HK-2 (cell line): ENCODE results near the gene LCN1.

Experiments used
- DNase-seq: peaks from one replicate; pipeline ENCODE4 v3.0.0-alpha.2; 2018; ENCODE audit not compliant: unreplicated experiment

The LCN1 gene

DNA sequence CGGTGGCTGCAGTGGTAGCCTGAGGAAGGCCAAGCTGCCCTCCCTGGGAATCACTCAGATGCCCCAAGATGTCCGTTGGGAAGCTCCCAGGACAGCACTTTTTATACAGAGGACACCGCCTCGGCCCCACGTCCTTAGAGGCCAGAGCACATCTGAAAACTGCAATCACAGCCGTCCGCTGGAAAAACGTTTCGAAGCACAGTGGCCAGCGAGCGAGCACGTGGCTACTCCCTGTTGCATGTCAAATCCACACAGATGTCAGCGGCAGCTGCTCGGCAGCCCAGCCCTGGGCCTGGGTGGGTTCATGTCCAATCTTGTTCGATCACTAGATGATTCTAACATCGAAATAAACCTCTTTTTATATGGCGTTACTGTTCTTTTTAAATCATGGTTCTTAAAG is 32.7 kb upstream of the LCN1 start:
- no peak for DNase-seq

- DNase-seq: no peak
These were observed 31.9 kb upstream of the LCN1 start for GRCh38 chr9:135489188-135489906.

DNA sequence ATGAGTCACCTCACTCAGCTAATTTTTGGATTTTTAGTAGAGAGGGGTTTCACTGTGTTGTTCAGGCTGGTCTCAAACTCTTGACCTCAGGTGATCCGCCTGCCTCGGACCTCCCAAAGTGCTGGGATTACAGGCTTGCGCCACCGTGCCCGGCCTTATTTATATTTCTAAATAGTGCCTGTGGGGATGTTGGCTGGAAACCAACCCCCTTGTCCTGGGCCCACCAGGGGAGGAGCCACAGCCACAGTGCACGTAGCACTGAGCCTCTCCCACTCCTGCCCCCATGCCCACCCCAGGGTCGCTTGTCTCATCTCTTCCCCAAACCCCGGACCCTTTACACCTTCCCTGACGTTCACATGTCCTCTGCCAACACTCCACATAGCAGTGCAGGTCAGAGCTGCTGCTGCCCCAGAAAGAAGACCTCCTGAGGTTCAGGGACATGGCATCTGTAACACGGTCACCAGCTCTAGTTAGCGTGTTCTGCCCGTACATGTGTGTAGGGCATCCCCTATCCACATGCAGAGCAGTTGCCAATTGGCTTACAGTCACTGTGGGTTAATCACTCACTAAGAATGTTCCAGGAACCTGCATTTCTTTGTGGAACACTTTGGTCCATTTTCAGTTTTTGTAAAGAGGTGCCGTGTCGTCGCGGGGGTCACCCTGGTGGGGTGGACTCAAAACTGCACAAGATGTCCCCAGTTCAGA is 30.9 kb upstream of the LCN1 start:
- no peak for DNase-seq

DNA sequence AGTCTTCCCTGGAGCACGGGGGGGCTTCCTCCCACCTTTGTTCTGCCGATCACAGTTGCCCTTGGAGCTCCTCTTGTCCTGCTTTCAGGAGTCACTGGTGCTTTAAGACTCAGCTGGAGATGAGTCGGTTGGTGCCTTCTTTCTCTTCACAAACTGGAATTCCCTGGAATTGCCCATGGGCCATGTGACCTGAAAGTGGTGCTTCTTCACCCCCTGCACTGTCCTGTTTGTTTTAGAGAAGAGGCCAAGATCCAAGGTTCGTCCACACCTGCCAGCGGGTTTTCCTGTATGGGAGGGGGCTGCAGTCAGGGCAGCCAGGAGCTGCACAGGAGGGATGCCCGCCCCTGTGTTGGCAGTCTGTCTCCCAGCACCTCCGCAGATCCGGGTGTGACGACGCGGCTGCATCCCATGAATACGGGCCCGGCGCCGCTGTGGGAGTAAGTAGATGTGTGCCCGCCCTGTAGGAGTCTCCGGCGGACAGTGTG is 30.2 kb upstream of the LCN1 start:
- no peak for DNase-seq

- DNase-seq: no peak
These were observed 29.5 kb upstream of the LCN1 start for GRCh38 chr9:135491764-135492163.

DNA sequence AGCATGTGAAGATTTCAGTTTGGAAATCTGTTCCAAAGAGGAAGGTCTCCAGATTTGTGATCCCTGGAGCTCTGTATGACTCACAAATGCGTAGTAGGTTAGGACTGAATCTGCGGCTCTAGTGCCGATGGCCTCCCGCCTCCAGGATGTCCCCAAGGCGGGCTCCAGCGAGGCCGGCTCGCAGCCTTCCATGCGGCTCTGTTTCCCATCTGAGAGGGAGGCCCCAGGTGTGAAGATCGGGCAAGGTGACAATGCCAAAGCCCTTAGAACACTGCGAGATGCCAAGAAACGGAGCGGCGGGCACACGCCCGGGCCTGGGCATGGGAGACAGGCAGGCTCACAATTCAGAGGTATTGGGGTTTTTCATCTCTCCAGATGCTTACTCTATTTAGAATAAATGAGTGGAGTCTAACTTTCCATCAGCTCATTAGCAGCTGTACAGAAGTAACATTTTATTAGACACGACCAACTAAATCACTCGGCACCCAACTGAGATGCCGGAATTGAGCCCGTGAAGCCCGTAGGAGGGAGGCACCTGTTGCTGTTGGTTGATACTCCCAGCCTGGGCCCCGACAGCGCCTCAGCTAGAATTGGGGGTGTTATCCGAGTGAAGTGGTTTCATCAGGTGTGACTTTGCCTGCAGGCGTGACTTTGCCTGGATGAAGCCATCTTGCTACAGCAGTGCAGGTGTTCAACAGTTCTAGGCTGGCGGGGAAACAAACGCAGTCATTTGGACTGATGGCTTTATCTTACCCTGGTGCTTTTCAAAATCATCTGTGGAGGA is 28.2 kb upstream of the LCN1 start:
- DNase-seq: no peak

- no peak for DNase-seq
These were observed 26.3 kb upstream of the LCN1 start for GRCh38 chr9:135494791-135495559.

- DNase-seq: no peak
These were observed 22.7 kb upstream of the LCN1 start for GRCh38 chr9:135498381-135499126.

GRCh38 chr9:135499326-135500070 is 21.7 kb upstream of the LCN1 start:
- peak; percentile 92 for DNase-seq

GRCh38 chr9:135500071-135500524 is 21.1 kb upstream of the LCN1 start:
- DNase-seq: peak; percentile 41

DNA sequence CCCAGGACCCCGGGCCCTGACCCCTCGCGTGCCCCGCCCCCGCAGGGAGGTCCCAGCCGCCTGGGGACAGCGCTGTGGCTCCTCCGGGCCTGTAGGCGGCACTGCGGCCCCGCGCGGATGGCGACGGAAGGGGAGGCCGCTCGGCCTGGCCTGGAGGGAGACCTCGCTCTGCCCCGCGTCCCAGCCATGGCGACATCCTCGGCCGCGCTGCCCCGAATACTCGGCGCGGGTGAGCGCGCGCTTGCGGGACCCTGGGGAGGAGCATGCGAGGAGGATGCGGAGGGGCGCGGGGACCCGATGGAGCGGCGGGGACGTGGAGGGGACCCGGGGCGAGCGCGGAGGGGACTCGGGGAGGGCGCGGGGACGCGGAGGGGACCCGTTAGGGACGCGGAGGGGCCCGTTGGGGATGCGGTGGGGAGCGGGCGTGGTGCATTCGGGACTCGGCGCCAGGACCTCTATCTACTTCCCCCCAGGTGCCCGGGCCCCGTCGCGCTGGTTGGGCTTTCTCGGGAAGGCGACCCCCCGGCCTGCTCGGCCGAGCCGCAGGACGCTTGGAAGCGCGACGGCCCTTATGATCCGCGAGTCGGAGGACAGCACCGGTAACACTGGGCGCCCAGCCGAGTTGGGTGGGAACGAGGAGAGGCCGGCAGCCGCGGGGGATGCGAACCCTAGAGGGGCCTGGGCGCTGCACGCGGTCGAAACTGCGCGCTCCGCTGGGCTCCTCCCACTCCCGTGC is 20.5 kb upstream of the LCN1 start, which contains the start of gene MRPS2:
Gene MRPS2 (plus strand): TSS at position 158 of the 736 bp plus-strand sequence. CDS start 29 bp downstream, at position 187.
- DNase-seq: peak; percentile 89

- no peak for DNase-seq
These were observed 19.7 kb upstream of the LCN1 start for GRCh38 chr9:135501261-135502167.

GRCh38 chr9:135502168-135502872 is 18.9 kb upstream of the LCN1 start:
- DNase-seq: no peak

- no peak for DNase-seq
These were observed 18.3 kb upstream of the LCN1 start for GRCh38 chr9:135502873-135503321.

GRCh38 chr9:135503371-135504261 is 17.6 kb upstream of the LCN1 start:
- no peak for DNase-seq
